ENCODE results near the gene AGO4.

The AGO4 gene

DNA sequence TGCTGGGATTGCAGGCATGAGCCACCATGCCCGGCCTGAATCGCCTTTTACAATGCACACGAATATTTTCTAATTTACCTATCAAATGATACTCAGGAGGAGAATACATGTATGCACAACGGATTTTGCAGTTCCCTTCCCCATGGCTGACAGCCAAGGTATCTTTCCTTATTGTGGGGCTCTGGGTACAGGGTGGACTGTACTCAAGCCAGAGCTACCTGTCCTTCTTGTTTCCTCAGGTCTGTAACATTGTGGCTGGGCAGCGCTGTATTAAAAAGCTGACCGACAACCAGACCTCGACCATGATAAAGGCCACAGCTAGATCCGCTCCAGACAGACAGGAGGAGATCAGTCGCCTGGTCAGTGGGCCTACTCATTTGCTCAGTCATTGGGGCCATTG lies 93.4 kb downstream of the AGO4 start:
- peaks cover 44 to 91% (median 77%) of the 10 kb centered on the region in 3 donors for H3K36me3 ChIP-seq
- no peak for DNase-seq
- TF ChIP-seq, protein P1, sequence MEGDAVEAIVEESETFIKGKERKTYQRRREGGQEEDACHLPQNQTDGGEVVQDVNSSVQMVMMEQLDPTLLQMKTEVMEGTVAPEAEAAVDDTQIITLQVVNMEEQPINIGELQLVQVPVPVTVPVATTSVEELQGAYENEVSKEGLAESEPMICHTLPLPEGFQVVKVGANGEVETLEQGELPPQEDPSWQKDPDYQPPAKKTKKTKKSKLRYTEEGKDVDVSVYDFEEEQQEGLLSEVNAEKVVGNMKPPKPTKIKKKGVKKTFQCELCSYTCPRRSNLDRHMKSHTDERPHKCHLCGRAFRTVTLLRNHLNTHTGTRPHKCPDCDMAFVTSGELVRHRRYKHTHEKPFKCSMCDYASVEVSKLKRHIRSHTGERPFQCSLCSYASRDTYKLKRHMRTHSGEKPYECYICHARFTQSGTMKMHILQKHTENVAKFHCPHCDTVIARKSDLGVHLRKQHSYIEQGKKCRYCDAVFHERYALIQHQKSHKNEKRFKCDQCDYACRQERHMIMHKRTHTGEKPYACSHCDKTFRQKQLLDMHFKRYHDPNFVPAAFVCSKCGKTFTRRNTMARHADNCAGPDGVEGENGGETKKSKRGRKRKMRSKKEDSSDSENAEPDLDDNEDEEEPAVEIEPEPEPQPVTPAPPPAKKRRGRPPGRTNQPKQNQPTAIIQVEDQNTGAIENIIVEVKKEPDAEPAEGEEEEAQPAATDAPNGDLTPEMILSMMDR (IDR thresholded peaks at IDR 0.05), result no peak
- H3K27me3 ChIP-seq, result no peaks in the 10 kb centered on the region
- no peaks in the 10 kb centered on the region for H3K4me1 ChIP-seq
- intact Hi-C loops (cut with DNase I; ENCODE audit: low total_unique reads), result no loop called here
- no peaks in the 10 kb centered on the region for H3K9me3 ChIP-seq
- H3K4me3 ChIP-seq, result no peak overlapping the region
- H3K27ac ChIP-seq, result no peak overlapping the region

DNA sequence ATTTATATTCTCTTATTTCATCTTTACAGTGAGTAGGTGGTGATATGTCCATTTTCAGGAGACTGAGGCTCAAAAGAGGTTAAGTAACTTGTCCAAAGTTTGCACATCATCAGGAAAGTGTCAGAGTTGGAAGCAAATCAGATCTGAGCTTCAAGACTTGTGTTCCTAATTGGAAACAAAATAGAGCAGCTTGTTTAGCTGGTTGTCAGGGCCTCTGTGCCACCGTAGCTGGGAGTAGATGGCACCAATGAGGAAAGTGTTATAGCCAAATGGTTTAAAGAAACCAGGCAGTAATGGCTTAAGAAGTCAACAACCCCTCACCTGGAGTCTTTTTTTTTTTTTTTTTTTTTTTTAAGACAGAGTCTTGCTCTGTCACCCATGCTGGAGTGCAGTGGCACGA lies 94.9 kb downstream of the AGO4 start:
- Histone ChIP-seq H3K36me3 (peaks cover 57 to 91% (median 77%) of the 10 kb centered on the region in 3 donors), H3K27me3 (no peaks in the 10 kb centered on the region), H3K4me1 (no peaks in the 10 kb centered on the region), H3K27ac (no peak overlapping the region), H3K9me3 (no peaks in the 10 kb centered on the region), H3K4me3 (no peak overlapping the region)
- DNase-seq, result no peak
- intact Hi-C loops (cut with DNase I; ENCODE audit: low total_unique reads), result no loop called here
- TF ChIP-seq, protein P1 (IDR thresholded peaks at IDR 0.05), result no peak

Measured in tibial artery (tissue), 4 donors.